GM19351 (cell line): ENCODE measurements around the gene KDM2A.
A peak's percentile ranks its signal among the peaks of the same experiment; 100 is the strongest.
"Not testable (repeated sequence)": the region's sequence is repeated elsewhere in the genome, so short reads cannot be mapped to it uniquely, and the experiment has no call there.

Source experiments
- ATAC-seq: cut with Tn5 transposase; IDR thresholded peaks from one replicate; pipeline ENCODE4 v1.9.1; 2021; ENCODE audit warnings: mild to moderate bottlenecking, moderate library complexity; ENCODE audit not compliant: unreplicated experiment

The KDM2A gene

GRCh38 chr11:67256477-67257135, 137.5 kb downstream of the KDM2A start:
- ATAC-seq, result no peak

- no peak for ATAC-seq
Measured at GRCh38 chr11:67260406-67260805, 141.3 kb downstream of the KDM2A start.

- not testable (repeated sequence) for ATAC-seq
Measured at GRCh38 chr11:67260885-67261639, 142.0 kb downstream of the KDM2A start.

- no peak for ATAC-seq
Measured at GRCh38 chr11:67261640-67261945, 142.5 kb downstream of the KDM2A start.

- ATAC-seq, result no peak
Measured at GRCh38 chr11:67261946-67262681, 143.1 kb downstream of the KDM2A start.

GRCh38 chr11:67262731-67263675, 143.9 kb downstream of the KDM2A start:
- no peak for ATAC-seq

- ATAC-seq, result no peak
Measured at GRCh38 chr11:67264260-67264659, 145.2 kb downstream of the KDM2A start.

- no peak for ATAC-seq
Measured at GRCh38 chr11:67264877-67265632, 146.0 kb downstream of the KDM2A start.

- ATAC-seq, result peak; percentile 43
Measured at GRCh38 chr11:67265633-67266448, 146.8 kb downstream of the KDM2A start.

- peak; percentile 9 for ATAC-seq
Measured at GRCh38 chr11:67266449-67267187, 147.6 kb downstream of the KDM2A start, which contains the start of gene GRK2. Gene GRK2, plus strand, starts transcription at chr11:67266473. Its CDS starts 227 bp downstream, at chr11:67266700.

GRCh38 chr11:67267188-67268080, 148.4 kb downstream of the KDM2A start:
- ATAC-seq, result no peak

- ATAC-seq, result peak; percentile 54
Measured at GRCh38 chr11:67268081-67268961, 149.3 kb downstream of the KDM2A start.

- ATAC-seq, result no peak
Measured at GRCh38 chr11:67268962-67269268, 149.9 kb downstream of the KDM2A start.

- no peak for ATAC-seq
Measured at GRCh38 chr11:67269401-67270255, 150.6 kb downstream of the KDM2A start.

GRCh38 chr11:67270256-67271204, 151.5 kb downstream of the KDM2A start:
- ATAC-seq, result no peak
